HAP-1 (cell line): ENCODE measurements around the gene ABCA4.

Experiments
- DNase-seq, 2 experiments: peaks; one replicate each; pipeline ENCODE4 v3.0.0-alpha.2; 2016 to 2020; ENCODE audit warnings: low spot score in 2 of 2
- H3K27me3 ChIP-seq: fragments of 250-450 bp; sonication (Bioruptor Pico); 2 replicates; pipeline ENCODE4 v1.5.1; 2020; ENCODE audit warnings: low read depth, mild to moderate bottlenecking, moderate library complexity
- H3K36me3 ChIP-seq: fragments of 250-450 bp; sonication (Bioruptor Pico); replicated peaks from 2 replicates; pipeline ENCODE4 v1.5.1; 2020; ENCODE audit warnings: mild to moderate bottlenecking
- H3K4me1 ChIP-seq: fragments of 250-450 bp; sonication (Bioruptor Pico); 2 replicates; pipeline ENCODE4 v1.5.1; 2020; ENCODE audit warnings: mild to moderate bottlenecking
- H3K4me3 ChIP-seq: fragments of 250-450 bp; sonication (Bioruptor Pico); 2 replicates; pipeline ENCODE4 v1.5.1; 2020; ENCODE audit warnings: mild to moderate bottlenecking, moderate library complexity
- H3K9me3 ChIP-seq: fragments of 250-450 bp; sonication (Bioruptor Pico); 2 replicates; pipeline ENCODE4 v1.5.1; 2020; ENCODE audit warnings: mild to moderate bottlenecking, moderate library complexity
- in situ Hi-C: fragments of 300-500 bp; cut with MboI; formaldehyde crosslinking; loops from 3 replicates; pipeline ENCODE4 v1.14.3; 2020; ENCODE audit warnings: low sequenced_read_pairs, inconsistent platforms, mixed read lengths

Gene ABCA4

DNA sequence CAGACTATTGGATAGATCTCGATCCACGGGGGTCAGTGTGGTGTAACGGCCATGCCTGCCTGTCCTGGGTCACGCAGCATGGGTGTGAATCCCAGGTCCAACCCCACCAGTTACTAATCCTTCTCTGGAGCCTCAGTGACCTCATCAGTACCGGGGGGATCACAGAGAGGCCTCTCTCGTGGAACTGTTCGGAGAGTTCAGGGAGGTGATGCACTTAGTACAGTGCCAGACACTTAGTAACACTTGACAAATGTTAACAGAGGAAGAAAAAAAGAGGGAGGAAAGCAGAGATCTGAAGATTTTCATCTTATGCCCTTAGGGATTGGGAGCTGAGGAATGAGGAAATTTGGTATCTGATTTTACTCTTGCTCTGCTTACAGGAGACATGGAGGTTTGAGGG is 2.9 kb downstream of the ABCA4 start:
- Histone ChIP-seq H3K4me3 (no peak overlapping the region), H3K27me3 (no peaks in the 10 kb centered on the region), H3K36me3 (no peaks in the 10 kb centered on the region), H3K4me1 (peaks cover 19% of the 10 kb centered on the region), H3K9me3 (no peaks in the 10 kb centered on the region)
- no peak for DNase-seq
- in situ Hi-C loops = no loop called here

DNA sequence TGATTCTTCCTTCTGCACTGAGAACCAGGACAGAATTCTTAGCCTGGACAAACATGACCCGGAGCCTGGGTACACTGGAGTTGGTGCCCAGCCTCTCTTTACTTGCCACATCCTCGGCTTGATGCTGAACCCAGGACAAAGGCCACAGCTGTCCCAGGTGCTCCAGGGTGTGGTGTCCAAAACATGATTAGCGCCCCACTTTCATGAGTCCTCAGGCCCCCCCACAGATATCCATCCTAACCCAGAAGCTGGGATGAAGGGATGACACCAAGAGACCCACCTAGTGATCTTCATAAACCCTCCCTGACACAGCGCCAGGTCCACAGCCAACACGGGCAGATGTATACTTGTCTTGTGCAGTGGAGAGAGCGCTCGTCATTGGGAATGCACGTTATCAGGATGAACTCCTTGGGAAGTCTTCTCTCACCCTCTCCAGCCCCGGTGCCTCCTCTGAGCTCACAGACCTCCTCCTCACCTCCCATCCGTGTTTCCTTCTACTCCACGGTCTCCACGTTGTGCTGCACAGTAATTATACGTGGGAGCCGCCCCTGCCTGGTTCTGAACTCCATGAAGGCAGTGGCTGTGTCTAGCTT is 3.6 kb downstream of the ABCA4 start:
- in situ Hi-C loops = no loop called here
- H3K9me3 ChIP-seq = no peaks in the 10 kb centered on the region
- no peaks in the 10 kb centered on the region for H3K27me3 ChIP-seq
- no peaks in the 10 kb centered on the region for H3K36me3 ChIP-seq
- H3K4me1 ChIP-seq = peaks cover 19% of the 10 kb centered on the region
- no peak for DNase-seq
- no peak overlapping the region for H3K4me3 ChIP-seq

DNA sequence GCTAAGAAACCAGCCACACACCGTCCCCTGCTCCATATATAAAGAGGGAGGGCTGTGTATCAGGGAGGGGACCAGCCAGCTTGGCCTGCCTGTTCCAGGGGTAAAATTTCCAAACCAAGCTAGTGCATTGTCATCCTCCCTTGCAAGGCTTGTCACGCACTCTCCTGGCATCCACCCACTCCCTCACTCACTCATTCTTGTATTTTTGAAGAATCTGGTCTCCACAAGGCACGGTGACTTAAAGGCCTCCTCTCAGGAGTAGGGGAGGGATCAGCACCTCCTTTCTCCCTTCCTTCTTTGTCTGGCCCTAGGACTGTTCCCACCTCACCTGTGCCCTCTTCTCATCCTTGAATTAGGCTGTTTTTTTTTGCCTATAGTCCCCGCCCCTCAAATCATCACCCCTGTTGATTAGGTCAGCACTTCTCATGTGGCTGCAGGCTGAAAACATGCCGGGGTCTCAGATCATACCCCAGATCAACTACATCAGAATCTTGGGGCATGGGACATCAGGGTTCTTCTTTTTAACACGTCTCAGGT is 5.0 kb downstream of the ABCA4 start:
- H3K36me3 ChIP-seq = no peaks in the 10 kb centered on the region
- in situ Hi-C loops = no loop called here
- no peaks in the 10 kb centered on the region for H3K27me3 ChIP-seq
- H3K9me3 ChIP-seq = no peaks in the 10 kb centered on the region
- peaks cover 15% of the 10 kb centered on the region for H3K4me1 ChIP-seq
- no peak overlapping the region for H3K4me3 ChIP-seq
- no peak for DNase-seq

- Histone ChIP-seq H3K4me3 (no peak overlapping the region), H3K4me1 (peaks cover 15% of the 10 kb centered on the region), H3K36me3 (no peaks in the 10 kb centered on the region), H3K27me3 (no peaks in the 10 kb centered on the region), H3K9me3 (no peaks in the 10 kb centered on the region)
- DNase-seq = no peak
- in situ Hi-C loops = no loop called here
These were observed 5.6 kb downstream of the ABCA4 start for GRCh38 chr1:94115254-94115899.

GRCh38 chr1:94113589-94114226 is 7.2 kb downstream of the ABCA4 start:
- Histone ChIP-seq H3K9me3 (no peaks in the 10 kb centered on the region), H3K4me1 (peaks cover 15% of the 10 kb centered on the region), H3K27me3 (no peaks in the 10 kb centered on the region), H3K36me3 (no peaks in the 10 kb centered on the region), H3K4me3 (no peak overlapping the region)
- in situ Hi-C loops = no loop called here
- DNase-seq = peak; percentile 33 to 87

DNA sequence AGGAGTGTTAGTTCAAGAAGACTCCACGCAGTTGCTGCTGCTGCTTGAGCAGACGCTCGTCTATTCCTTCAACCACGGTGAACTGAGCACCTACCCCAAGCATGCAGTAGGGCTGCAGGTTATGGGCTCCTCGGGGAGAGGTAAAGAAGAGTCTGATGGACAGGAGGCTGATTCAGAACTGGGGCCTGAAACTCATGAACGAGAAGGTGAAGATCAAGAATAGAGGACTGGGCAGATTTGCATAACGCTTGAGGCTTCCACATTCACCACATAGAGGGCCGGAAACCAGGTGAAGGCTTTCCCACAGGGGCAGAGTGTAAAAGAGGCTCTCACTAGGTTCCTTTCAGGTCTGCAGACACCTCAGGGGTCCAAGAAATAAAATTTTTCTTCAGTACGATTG is 9.1 kb downstream of the ABCA4 start:
- no peaks in the 10 kb centered on the region for H3K27me3 ChIP-seq
- DNase-seq = no peak
- H3K4me1 ChIP-seq = peaks cover 13% of the 10 kb centered on the region
- no peaks in the 10 kb centered on the region for H3K36me3 ChIP-seq
- no peaks in the 10 kb centered on the region for H3K9me3 ChIP-seq
- no peak overlapping the region for H3K4me3 ChIP-seq
- in situ Hi-C loops = no loop called here

GRCh38 chr1:94110946-94111740 is 9.8 kb downstream of the ABCA4 start:
- peaks cover 9% of the 10 kb centered on the region for H3K4me1 ChIP-seq
- H3K36me3 ChIP-seq = no peaks in the 10 kb centered on the region
- no peak overlapping the region for H3K4me3 ChIP-seq
- in situ Hi-C loops = no loop called here
- DNase-seq = no peak
- H3K27me3 ChIP-seq = peaks cover 4% of the 10 kb centered on the region; the same call in 1 of the 2 replicates
- H3K9me3 ChIP-seq = no peaks in the 10 kb centered on the region

GRCh38 chr1:94110021-94110761 is 10.8 kb downstream of the ABCA4 start:
- Histone ChIP-seq H3K36me3 (no peaks in the 10 kb centered on the region), H3K9me3 (no peaks in the 10 kb centered on the region), H3K4me1 (peaks cover 9% of the 10 kb centered on the region), H3K4me3 (no peak overlapping the region), H3K27me3 (peaks cover 4% of the 10 kb centered on the region; the same call in 1 of the 2 replicates)
- in situ Hi-C loops = no loop called here
- DNase-seq = no peak

- H3K36me3 ChIP-seq = no peaks in the 10 kb centered on the region
- DNase-seq = no peak
- H3K4me3 ChIP-seq = no peak overlapping the region
- H3K4me1 ChIP-seq = peaks cover 9% of the 10 kb centered on the region
- in situ Hi-C loops = no loop called here
- H3K27me3 ChIP-seq = peaks cover 4% of the 10 kb centered on the region; the same call in 1 of the 2 replicates
- H3K9me3 ChIP-seq = no peaks in the 10 kb centered on the region
These were observed 11.5 kb downstream of the ABCA4 start for GRCh38 chr1:94109478-94109877.

DNA sequence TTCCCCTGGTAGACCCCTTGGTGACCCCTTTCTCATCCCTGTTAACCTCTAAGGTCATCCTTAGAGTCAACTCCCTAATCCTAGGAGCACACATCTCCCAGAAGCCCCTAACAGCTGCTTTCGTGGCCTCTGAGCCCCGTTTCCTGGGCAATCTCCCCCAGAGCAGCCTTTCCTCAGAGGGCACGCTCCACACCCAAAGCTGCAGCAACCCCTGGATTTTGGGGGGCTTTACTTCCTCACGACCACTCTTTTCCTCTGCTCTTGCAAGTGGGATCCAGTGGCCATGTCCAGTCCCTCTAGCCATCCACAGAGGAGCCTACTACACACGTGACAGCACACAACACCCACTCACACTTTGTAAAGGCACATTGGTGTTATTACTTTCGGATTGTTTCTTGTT is 13.8 kb downstream of the ABCA4 start:
- no peaks in the 10 kb centered on the region for H3K36me3 ChIP-seq
- no peak for DNase-seq
- no peak overlapping the region for H3K4me3 ChIP-seq
- H3K9me3 ChIP-seq = no peaks in the 10 kb centered on the region
- in situ Hi-C loops = no loop called here
- H3K4me1 ChIP-seq = no peaks in the 10 kb centered on the region
- H3K27me3 ChIP-seq = peaks cover 4% of the 10 kb centered on the region; the same call in 1 of the 2 replicates

DNA sequence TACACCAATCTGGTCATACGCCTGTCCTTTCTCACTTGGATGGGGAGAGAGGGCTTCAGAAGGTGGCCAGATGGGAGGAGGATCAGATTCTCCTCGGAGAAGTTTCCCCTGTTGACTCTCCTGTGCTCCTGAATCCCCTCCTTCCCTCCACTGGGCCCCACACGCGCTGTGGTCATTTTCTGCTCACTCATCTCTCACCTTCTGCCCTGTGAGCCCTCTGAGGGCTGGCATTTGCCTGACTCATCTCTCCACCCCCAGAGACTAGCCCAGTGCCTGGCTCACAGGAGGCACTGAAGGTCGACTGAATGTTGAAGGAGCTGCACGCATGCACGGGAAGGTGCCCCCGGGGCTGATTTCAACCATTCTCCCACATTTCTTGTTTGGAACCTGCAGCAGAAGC is 14.2 kb downstream of the ABCA4 start:
- DNase-seq = no peak
- Histone ChIP-seq H3K4me3 (no peak overlapping the region), H3K27me3 (peaks cover 4% of the 10 kb centered on the region; the same call in 1 of the 2 replicates), H3K36me3 (no peaks in the 10 kb centered on the region), H3K4me1 (no peaks in the 10 kb centered on the region), H3K9me3 (no peaks in the 10 kb centered on the region)
- in situ Hi-C loops = no loop called here

GRCh38 chr1:94105957-94106529 is 14.9 kb downstream of the ABCA4 start:
- Histone ChIP-seq H3K9me3 (no peaks in the 10 kb centered on the region), H3K4me3 (no peak overlapping the region), H3K36me3 (no peaks in the 10 kb centered on the region), H3K4me1 (no peaks in the 10 kb centered on the region), H3K27me3 (peaks cover 4% of the 10 kb centered on the region; the same call in 1 of the 2 replicates)
- in situ Hi-C loops = no loop called here
- no peak for DNase-seq

GRCh38 chr1:94105581-94105952 is 15.4 kb downstream of the ABCA4 start:
- H3K4me1 ChIP-seq = no peaks in the 10 kb centered on the region
- no peak for DNase-seq
- H3K27me3 ChIP-seq = peaks cover 4% of the 10 kb centered on the region; the same call in 1 of the 2 replicates
- no peaks in the 10 kb centered on the region for H3K9me3 ChIP-seq
- H3K36me3 ChIP-seq = no peaks in the 10 kb centered on the region
- in situ Hi-C loops = no loop called here
- no peak overlapping the region for H3K4me3 ChIP-seq
